ENCODE measurements around the gene CSNK1D. TPM values are rescaled to one million over a fixed set of nuclear protein-coding genes. Genes with fewer than 3 reads are reported as not detected.
A peak's percentile ranks its signal among the peaks of the same experiment; 100 is the strongest.

Gene CSNK1D
- total RNA-seq, 1 experiment from 2014 or later: 191 TPM

DNA sequence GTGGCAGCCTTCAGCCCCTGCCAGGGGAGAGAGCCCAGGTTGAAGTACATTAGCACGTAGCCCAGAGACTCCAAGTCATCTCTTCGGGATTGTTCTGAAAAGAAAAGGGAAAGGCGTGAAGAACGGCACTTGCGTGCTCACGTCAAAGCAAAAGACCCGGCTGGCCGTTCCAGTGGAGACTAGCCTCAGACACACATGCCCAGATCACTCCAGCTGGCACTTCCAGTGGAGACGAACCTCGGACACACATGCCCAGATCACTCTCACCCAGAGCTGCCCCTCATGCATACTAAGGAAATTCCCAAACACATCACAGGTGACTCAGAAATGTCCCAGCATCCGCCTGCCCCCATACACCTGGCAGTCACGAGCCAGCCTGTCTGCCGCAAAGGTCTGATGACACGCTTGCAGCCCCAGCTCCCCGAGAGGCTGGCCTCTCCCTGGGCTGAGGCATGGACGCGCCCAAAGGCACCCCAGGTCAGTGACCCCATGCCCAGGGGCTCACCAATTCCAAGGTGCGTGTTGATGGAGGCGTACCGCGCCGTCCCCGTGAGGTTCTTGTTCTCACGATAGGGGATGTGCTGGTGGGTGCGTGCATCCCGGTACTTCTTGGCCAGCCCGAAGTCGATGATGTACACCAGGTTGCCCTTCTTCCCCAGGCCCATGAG lies 20.9 kb downstream of the CSNK1D start:
- CTCF ChIA-PET: interaction anchor here (0.7 kb wide), 1 partner anchor 617 kb away, joined by 5 read pairs; no protein-coding TSS in a partner anchor
- Mint-ChIP-seq H3K4me3 (ENCODE audit: unreplicated experiment) (no peak overlapping the region), H3K4me1 (ENCODE audit: insufficient read depth, unreplicated experiment) (peaks cover 8% of the 10 kb centered on the region), H3K27ac (ENCODE audit: low read depth, unreplicated experiment) (no peak overlapping the region), H3K27me3 (ENCODE audit: insufficient read depth, unreplicated experiment) (no peaks in the 10 kb centered on the region), H3K36me3 (ENCODE audit: insufficient read depth, unreplicated experiment) (peaks cover 88% of the 10 kb centered on the region), H3K9me3 (ENCODE audit: unreplicated experiment) (no peaks in the 10 kb centered on the region)
- POLR2A ChIA-PET: interaction anchor here (0.6 kb wide), 1 partner anchor 91 kb away, joined by 3 read pairs; no protein-coding TSS in a partner anchor
- DNase-seq (ENCODE audit: unreplicated experiment): no peak
- TSS peak; percentile 7 for BruUV-seq (replicated peaks)
- intact Hi-C loops (cut with micrococcal nuclease): no loop called here
- TF ChIP-seq, protein P1, sequence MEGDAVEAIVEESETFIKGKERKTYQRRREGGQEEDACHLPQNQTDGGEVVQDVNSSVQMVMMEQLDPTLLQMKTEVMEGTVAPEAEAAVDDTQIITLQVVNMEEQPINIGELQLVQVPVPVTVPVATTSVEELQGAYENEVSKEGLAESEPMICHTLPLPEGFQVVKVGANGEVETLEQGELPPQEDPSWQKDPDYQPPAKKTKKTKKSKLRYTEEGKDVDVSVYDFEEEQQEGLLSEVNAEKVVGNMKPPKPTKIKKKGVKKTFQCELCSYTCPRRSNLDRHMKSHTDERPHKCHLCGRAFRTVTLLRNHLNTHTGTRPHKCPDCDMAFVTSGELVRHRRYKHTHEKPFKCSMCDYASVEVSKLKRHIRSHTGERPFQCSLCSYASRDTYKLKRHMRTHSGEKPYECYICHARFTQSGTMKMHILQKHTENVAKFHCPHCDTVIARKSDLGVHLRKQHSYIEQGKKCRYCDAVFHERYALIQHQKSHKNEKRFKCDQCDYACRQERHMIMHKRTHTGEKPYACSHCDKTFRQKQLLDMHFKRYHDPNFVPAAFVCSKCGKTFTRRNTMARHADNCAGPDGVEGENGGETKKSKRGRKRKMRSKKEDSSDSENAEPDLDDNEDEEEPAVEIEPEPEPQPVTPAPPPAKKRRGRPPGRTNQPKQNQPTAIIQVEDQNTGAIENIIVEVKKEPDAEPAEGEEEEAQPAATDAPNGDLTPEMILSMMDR (IDR thresholded peaks at IDR 0.05; ENCODE audit: unreplicated experiment): no peak

DNA sequence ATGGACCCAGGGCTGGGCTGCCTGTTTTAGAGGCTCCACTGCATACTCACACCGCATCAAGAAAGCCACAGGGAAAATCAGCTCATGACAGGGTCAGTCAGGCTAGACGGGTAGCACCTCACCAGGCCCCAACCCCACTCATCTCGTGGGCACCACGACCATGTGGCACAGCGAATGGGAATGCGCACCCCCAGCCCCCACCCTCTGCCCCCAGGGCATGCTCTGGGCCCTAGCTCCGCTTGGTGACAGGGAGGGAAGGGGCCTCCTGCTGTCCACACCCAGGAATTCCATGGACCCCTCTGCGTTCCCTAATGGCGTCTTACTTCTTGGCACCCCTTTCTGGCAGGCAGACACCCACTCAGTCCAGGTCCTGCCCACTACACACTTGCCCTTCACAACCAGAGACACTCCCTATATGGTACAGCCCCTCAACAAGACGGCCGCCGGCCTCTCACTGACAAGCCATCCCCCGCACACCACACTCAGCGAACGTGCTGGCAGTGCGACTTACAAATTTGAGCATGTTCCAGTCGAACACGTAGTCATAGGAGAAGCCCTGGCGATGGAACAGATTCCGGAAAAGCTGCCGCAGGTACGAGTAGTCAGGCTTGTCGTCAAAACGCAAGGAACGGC lies 22.5 kb downstream of the CSNK1D start:
- intact Hi-C loops (cut with micrococcal nuclease): no loop called here
- BruUV-seq (replicated peaks): no TSS peak
- CTCF ChIA-PET: no interaction called here
- Mint-ChIP-seq H3K4me1 (ENCODE audit: insufficient read depth, unreplicated experiment) (peaks cover 21% of the 10 kb centered on the region), H3K27ac (ENCODE audit: low read depth, unreplicated experiment) (no peak overlapping the region), H3K4me3 (ENCODE audit: unreplicated experiment) (no peak overlapping the region), H3K36me3 (ENCODE audit: insufficient read depth, unreplicated experiment) (peaks cover 88% of the 10 kb centered on the region), H3K9me3 (ENCODE audit: unreplicated experiment) (no peaks in the 10 kb centered on the region), H3K27me3 (ENCODE audit: insufficient read depth, unreplicated experiment) (no peaks in the 10 kb centered on the region)
- POLR2A ChIA-PET: interaction anchor here (0.6 to 1.2 kb wide), 6 partner anchors 10 to 445 kb away, joined by 3 to 4 read pairs (median 3); no protein-coding TSS in a partner anchor
- TF ChIP-seq, protein P1 (IDR thresholded peaks at IDR 0.05; ENCODE audit: unreplicated experiment): no peak
- no peak for DNase-seq (ENCODE audit: unreplicated experiment)

DNA sequence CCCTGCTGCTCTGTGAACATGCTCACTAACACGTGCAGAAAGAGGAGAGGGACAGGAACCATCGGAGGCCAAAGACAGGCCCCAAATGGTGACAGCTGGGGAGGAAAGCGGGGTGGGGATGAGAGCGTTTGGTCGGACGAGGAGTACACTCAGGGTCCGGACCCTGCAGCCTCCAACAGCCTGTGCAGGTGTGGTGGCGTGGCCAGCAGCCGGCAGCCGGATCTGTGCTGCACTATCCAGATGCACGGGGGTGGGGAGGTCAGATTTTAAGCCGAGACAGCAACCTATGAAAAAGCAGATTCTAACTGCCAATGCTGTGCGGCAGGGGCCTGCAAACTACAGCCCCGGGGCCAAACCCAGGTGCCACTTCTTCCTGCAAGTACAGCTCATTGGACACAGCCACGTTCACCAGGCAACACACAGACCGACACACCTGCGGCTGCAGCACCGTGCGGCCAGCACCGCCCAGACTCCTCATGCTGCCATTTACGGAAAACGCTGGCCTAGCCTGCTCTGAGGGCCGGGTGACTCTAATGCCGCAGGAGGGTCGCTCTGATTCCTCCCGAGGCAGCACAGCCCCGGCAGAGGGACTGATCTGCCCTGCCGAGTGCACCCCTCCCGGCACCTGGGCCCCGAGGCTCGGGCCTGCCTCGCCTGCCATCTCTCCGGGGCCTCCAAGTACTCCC lies 23.5 kb downstream of the CSNK1D start:
- CTCF ChIA-PET: no interaction called here
- peaks cover 88% of the 10 kb centered on the region for H3K36me3 Mint-ChIP-seq (ENCODE audit: insufficient read depth, unreplicated experiment)
- no TSS peak for BruUV-seq (replicated peaks)
- peaks cover 24% of the 10 kb centered on the region for H3K4me1 Mint-ChIP-seq (ENCODE audit: insufficient read depth, unreplicated experiment)
- intact Hi-C loops (cut with micrococcal nuclease): loop anchor here (10.0 kb wide), 1 partner anchor 215 kb away; the partner anchor contains the start of genes DCXR and RAC3
- H3K27me3 Mint-ChIP-seq (ENCODE audit: insufficient read depth, unreplicated experiment): no peaks in the 10 kb centered on the region
- POLR2A ChIA-PET: interaction anchor here (0.6 to 1.2 kb wide), 3 partner anchors 9 to 444 kb away, joined by 3 to 4 read pairs (median 3); no protein-coding TSS in a partner anchor
- TF ChIP-seq, protein P1 (IDR thresholded peaks at IDR 0.05; ENCODE audit: unreplicated experiment): no peak
- no peak overlapping the region for H3K27ac Mint-ChIP-seq (ENCODE audit: low read depth, unreplicated experiment)
- no peak overlapping the region for H3K4me3 Mint-ChIP-seq (ENCODE audit: unreplicated experiment)
- no peak for DNase-seq (ENCODE audit: unreplicated experiment)
- H3K9me3 Mint-ChIP-seq (ENCODE audit: unreplicated experiment): no peaks in the 10 kb centered on the region
